Measurements from ENCODE around the gene BMPR1B.

BMPR1B gene

GRCh38 chr4:94763005-94763404 lies 5.2 kb downstream of the BMPR1B start:
- no peak for FAIRE-seq
- no peak for DNase-seq (ENCODE audit: low spot score)

- DNase-seq (ENCODE audit: low spot score), result no peak
- FAIRE-seq, result no peak
These were observed 5.7 kb downstream of the BMPR1B start for GRCh38 chr4:94763500-94763899.

- DNase-seq (ENCODE audit: low spot score), result no peak
- FAIRE-seq, result no peak
These were observed 6.3 kb downstream of the BMPR1B start for GRCh38 chr4:94764069-94764468.

GRCh38 chr4:94765174-94765573 lies 7.4 kb downstream of the BMPR1B start:
- no peak for FAIRE-seq

GRCh38 chr4:94765648-94766047 lies 7.9 kb downstream of the BMPR1B start:
- FAIRE-seq, result peak; percentile 7
- no peak for DNase-seq (ENCODE audit: low spot score)

More at GRCh38 chr4:94765174-94765573, 7.4 kb downstream of the BMPR1B start:
- DNase-seq (ENCODE audit: low spot score), result no peak

- FAIRE-seq (peak; percentile 88), DNase-seq (ENCODE audit: low spot score) (peak; percentile 49)
These were observed 9.1 kb downstream of the BMPR1B start for GRCh38 chr4:94766856-94767255.

- FAIRE-seq (no peak), DNase-seq (ENCODE audit: low spot score) (no peak)
These were observed 9.7 kb downstream of the BMPR1B start for GRCh38 chr4:94767446-94767845.

- no peak for DNase-seq (ENCODE audit: low spot score)
- FAIRE-seq, result no peak
These were observed 25.0 kb downstream of the BMPR1B start for GRCh38 chr4:94782707-94783106.

- DNase-seq (ENCODE audit: low spot score) (no peak), FAIRE-seq (no peak)
These were observed 33.9 kb downstream of the BMPR1B start for GRCh38 chr4:94791701-94792100.

GRCh38 chr4:94798808-94799207 lies 41.1 kb downstream of the BMPR1B start:
- FAIRE-seq (no peak), DNase-seq (ENCODE audit: low spot score) (peak; percentile 16)

- FAIRE-seq, result no peak
These were observed 43.3 kb downstream of the BMPR1B start for GRCh38 chr4:94801016-94801415.

GRCh38 chr4:94802091-94802490 lies 44.3 kb downstream of the BMPR1B start:
- FAIRE-seq, result no peak

More at GRCh38 chr4:94801016-94801415, 43.3 kb downstream of the BMPR1B start:
- DNase-seq (ENCODE audit: low spot score), result no peak

GRCh38 chr4:94803181-94803580 lies 45.4 kb downstream of the BMPR1B start:
- no peak for DNase-seq (ENCODE audit: low spot score)
- no peak for FAIRE-seq

More at GRCh38 chr4:94802091-94802490, 44.3 kb downstream of the BMPR1B start:
- no peak for DNase-seq (ENCODE audit: low spot score)

GRCh38 chr4:94804650-94805049 lies 46.9 kb downstream of the BMPR1B start:
- no peak for DNase-seq (ENCODE audit: low spot score)
- no peak for FAIRE-seq

- FAIRE-seq, result peak; percentile 24
- DNase-seq (ENCODE audit: low spot score), result no peak
These were observed 48.6 kb downstream of the BMPR1B start for GRCh38 chr4:94806376-94806775.

GRCh38 chr4:94811643-94812042 lies 53.9 kb downstream of the BMPR1B start:
- no peak for DNase-seq (ENCODE audit: low spot score)
- no peak for FAIRE-seq

GRCh38 chr4:94813221-94813620 lies 55.5 kb downstream of the BMPR1B start:
- no peak for DNase-seq (ENCODE audit: low spot score)
- no peak for FAIRE-seq

GRCh38 chr4:94814237-94814636 lies 56.5 kb downstream of the BMPR1B start:
- no peak for FAIRE-seq
- DNase-seq (ENCODE audit: low spot score), result no peak

GRCh38 chr4:94819371-94820168 lies 61.8 kb downstream of the BMPR1B start:
- FAIRE-seq, result no peak

GRCh38 chr4:94826206-94826605 lies 68.5 kb downstream of the BMPR1B start:
- no peak for FAIRE-seq
- DNase-seq (ENCODE audit: low spot score), result no peak

More at GRCh38 chr4:94819371-94820168, 61.8 kb downstream of the BMPR1B start:
- no peak for DNase-seq (ENCODE audit: low spot score)

GRCh38 chr4:94827481-94828110 lies 69.8 kb downstream of the BMPR1B start:
- DNase-seq (ENCODE audit: low spot score) (peak; percentile 79), FAIRE-seq (peak; percentile 92)

- FAIRE-seq (peak; percentile 64), DNase-seq (ENCODE audit: low spot score) (peak; percentile 12)
These were observed 71.1 kb downstream of the BMPR1B start for GRCh38 chr4:94828882-94829281.

- DNase-seq (ENCODE audit: low spot score) (no peak), FAIRE-seq (no peak)
These were observed 73.9 kb downstream of the BMPR1B start for GRCh38 chr4:94831607-94832006.
